ENCODE results near the gene GLIS1. TPM values are rescaled to one million over a fixed set of nuclear protein-coding genes. Genes with fewer than 3 reads are reported as not detected.

The GLIS1 gene
- total RNA-seq, 4 donors from 2014 or later, result not detected

DNA sequence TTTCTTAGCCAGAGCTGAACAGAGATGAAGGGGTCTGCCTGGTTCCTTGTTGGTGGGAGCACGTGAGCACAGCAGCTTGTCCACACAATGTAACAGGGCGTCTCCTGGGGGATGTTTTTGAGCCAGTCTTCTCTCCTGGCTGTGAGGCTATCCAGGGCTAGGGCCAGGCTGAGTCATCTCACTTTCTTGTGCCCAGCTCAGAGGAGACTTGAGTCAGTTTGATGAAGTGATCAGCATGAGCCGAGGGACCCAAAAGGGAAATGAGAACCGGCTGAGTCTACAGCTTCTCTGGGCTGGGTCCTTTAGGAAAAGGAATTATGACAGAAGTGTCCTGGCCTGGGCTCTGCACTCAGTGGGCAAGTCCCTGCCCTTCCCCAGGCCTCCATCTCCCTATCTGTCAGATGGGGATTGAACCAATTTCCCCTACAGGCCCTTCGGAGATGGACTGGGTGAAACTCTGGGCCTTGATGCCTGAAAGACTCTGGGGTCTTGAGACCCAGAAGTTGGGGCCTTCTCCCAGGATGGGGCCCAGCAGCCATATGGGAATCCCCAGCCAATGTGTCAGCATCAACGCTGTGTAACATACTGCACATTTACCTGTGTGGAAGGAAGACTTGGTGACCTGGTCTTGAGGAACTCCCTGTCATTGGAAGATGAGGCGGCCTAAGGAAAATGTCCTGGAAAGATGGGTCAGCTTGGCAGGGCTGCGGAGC, 243.2 kb downstream of the GLIS1 start:
- Histone ChIP-seq H3K4me3 (no peak overlapping the region), H3K36me3 (no peaks in the 10 kb centered on the region), H3K9me3 (no peaks in the 10 kb centered on the region), H3K27ac (no peak overlapping the region), H3K4me1 (no peaks in the 10 kb centered on the region), H3K27me3 (no peaks in the 10 kb centered on the region)
- intact Hi-C loops (cut with DNase I; ENCODE audit: low total_unique reads), result no loop called here
- in situ Hi-C loops (cut with MboI; ENCODE audit: low sequenced_read_pairs in 4 of 4), result loop anchor here in 1 of 4 donors (25.0 kb wide), 1 partner anchor 192 kb away; no protein-coding TSS in a partner anchor
- TF ChIP-seq, protein P1, sequence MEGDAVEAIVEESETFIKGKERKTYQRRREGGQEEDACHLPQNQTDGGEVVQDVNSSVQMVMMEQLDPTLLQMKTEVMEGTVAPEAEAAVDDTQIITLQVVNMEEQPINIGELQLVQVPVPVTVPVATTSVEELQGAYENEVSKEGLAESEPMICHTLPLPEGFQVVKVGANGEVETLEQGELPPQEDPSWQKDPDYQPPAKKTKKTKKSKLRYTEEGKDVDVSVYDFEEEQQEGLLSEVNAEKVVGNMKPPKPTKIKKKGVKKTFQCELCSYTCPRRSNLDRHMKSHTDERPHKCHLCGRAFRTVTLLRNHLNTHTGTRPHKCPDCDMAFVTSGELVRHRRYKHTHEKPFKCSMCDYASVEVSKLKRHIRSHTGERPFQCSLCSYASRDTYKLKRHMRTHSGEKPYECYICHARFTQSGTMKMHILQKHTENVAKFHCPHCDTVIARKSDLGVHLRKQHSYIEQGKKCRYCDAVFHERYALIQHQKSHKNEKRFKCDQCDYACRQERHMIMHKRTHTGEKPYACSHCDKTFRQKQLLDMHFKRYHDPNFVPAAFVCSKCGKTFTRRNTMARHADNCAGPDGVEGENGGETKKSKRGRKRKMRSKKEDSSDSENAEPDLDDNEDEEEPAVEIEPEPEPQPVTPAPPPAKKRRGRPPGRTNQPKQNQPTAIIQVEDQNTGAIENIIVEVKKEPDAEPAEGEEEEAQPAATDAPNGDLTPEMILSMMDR (IDR thresholded peaks at IDR 0.05 in 4 of 5, conservative IDR thresholded peaks at IDR 0.05 in 1 of 5), result no peak
- no peak for TF ChIP-seq POLR2A (IDR thresholded peaks at IDR 0.05)
- no peak for ATAC-seq
- no peak for DNase-seq

DNA sequence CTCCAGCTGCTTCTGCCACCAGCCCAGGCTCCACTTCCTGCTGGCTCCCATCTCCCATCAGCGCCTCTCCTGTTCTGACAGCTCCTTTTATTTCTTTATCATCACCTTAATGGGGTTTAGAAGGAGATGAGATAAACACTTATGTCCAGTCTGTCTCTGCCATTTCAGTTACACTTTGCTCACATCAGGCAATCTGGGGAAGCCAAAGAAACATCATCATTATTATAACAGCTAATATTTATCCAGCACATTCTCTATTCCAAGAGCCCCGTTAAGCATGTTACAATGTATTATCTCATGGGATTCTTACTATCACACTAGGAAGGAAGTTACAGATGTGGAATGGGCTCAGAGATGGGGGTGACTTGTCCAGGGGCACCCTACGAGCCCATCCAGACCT, 248.6 kb downstream of the GLIS1 start:
- Histone ChIP-seq H3K27me3 (peaks cover 8 to 18% (median 13%) of the 10 kb centered on the region in 3 donors), H3K36me3 (no peaks in the 10 kb centered on the region), H3K4me1 (no peaks in the 10 kb centered on the region), H3K4me3 (no peak overlapping the region), H3K9me3 (no peaks in the 10 kb centered on the region), H3K27ac (no peak overlapping the region)
- TF ChIP-seq, protein P1 (IDR thresholded peaks at IDR 0.05 in 4 of 5, conservative IDR thresholded peaks at IDR 0.05 in 1 of 5), result no peak
- TF ChIP-seq POLR2A (IDR thresholded peaks at IDR 0.05), result no peak
- ATAC-seq (no peak), DNase-seq (no peak)
- in situ Hi-C loops (cut with MboI; ENCODE audit: low sequenced_read_pairs in 4 of 4) (loop anchor here in 1 of 4 donors (25.0 kb wide), 1 partner anchor 197 kb away; no protein-coding TSS in a partner anchor), intact Hi-C loops (cut with DNase I; ENCODE audit: low total_unique reads) (no loop called here)

DNA sequence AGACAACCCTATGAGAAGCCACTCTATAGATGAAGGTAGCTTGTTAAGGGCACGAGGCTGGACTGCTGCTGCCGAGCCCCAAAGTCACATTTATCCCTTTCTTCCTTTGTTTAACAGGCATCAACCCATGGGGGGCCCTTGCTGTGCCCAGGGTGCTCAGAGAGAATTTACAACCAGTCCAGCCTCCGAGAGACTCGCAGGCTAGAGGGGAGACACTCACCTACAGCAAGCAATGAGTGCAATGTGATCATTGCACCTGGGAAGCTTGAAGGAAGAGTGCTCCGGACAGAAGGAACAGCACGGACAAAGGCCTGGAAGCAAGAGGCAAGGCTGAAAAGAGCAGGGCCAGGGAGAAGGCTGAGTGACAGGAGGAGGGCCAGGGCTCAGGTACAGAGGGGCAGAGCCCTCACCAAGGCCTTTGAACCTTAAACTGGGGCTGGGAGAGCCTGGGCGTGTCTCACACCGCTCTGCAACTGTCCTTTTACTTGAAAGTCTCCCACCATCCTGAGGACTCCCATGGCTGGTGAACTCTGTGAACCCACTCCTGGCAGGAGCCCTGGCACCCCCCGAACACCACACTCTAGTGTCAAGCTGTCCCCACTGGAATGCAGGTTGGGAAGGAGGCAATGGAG, 252.5 kb downstream of the GLIS1 start:
- ATAC-seq, result no peak
- Histone ChIP-seq H3K36me3 (no peaks in the 10 kb centered on the region), H3K4me1 (no peaks in the 10 kb centered on the region), H3K27me3 (peaks cover 8 to 18% (median 13%) of the 10 kb centered on the region in 3 donors), H3K27ac (no peak overlapping the region), H3K4me3 (no peak overlapping the region), H3K9me3 (no peaks in the 10 kb centered on the region)
- in situ Hi-C loops (cut with MboI; ENCODE audit: low sequenced_read_pairs in 4 of 4) (loop anchor here (10.0 to 25.0 kb wide), 4 partner anchors 108 to 268 kb away; no protein-coding TSS in a partner anchor), intact Hi-C loops (cut with DNase I; ENCODE audit: low total_unique reads) (no loop called here)
- no peak for DNase-seq
- TF ChIP-seq, protein P1 (IDR thresholded peaks at IDR 0.05 in 4 of 5, conservative IDR thresholded peaks at IDR 0.05 in 1 of 5), result no peak
- no peak for TF ChIP-seq POLR2A (IDR thresholded peaks at IDR 0.05)

DNA sequence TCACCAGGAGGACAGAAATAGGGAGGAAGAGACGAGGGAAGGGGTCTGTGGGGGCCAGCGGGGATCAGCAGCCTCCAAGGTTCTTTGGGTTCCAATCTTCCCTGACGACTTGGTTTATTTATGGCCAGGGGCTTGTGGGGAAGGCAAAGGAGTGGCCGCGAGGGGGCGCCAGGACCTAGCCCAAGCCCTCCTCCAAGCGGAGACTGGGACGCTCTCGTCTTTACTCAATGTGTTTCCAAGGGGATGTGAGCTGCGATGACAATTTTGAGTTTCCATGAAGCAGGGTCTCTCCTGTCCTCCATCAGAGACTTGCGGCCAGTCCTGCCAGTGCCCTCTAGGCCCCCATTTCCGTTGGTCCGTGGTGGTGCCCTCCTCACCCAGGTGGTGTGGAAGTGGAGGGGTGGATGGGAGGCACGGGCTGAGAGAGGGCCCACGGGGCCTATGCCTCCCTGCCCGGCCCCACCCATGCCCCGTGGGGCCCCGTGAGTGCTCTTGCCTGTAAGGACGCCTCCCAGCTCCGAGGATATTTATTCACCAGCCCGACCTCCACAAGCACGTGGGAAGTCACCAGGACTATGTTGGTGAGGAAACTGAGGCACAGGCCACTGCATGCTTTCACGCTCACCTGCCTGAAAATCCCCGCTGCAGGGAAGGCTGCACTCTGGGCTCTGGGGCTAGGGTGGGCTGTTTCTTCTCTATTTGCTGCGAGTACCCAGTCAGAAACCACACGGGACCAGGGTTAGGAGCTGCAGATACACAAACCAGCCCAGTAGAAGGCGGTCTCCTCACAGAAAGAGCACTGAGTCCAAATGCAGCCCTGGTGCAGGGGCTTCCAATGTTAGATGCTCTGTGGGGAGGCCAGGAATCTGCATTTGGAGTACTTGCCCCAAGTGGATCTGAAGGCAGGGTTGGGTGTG, 253.2 kb downstream of the GLIS1 start:
- H3K27ac ChIP-seq, result no peak overlapping the region
- H3K36me3 ChIP-seq, result no peaks in the 10 kb centered on the region
- ATAC-seq (peak; percentile 84 to 96), DNase-seq (peak; percentile 51 to 64)
- TF ChIP-seq POLR2A (IDR thresholded peaks at IDR 0.05), result no peak
- TF ChIP-seq, protein P1 (IDR thresholded peaks at IDR 0.05 in 4 of 5, conservative IDR thresholded peaks at IDR 0.05 in 1 of 5), result peak; percentile 65 to 88 (median 82)
- no peak overlapping the region for H3K4me3 ChIP-seq
- H3K9me3 ChIP-seq, result no peaks in the 10 kb centered on the region
- H3K4me1 ChIP-seq, result no peaks in the 10 kb centered on the region
- in situ Hi-C loops (cut with MboI; ENCODE audit: low sequenced_read_pairs in 4 of 4), result loop anchor here (10.0 to 25.0 kb wide), 4 partner anchors 109 to 269 kb away; no protein-coding TSS in a partner anchor
- H3K27me3 ChIP-seq, result peaks cover 8 to 18% (median 13%) of the 10 kb centered on the region in 3 donors
- intact Hi-C loops (cut with DNase I; ENCODE audit: low total_unique reads), result loop anchor here (1.0 kb wide), 3 partner anchors 154 to 269 kb away; no protein-coding TSS in a partner anchor
